Measurements from ENCODE around the gene MCUB.

The MCUB gene

GRCh38 chr4:109649872-109650271 lies 89.8 kb downstream of the MCUB start:
- TF ChIP-seq CTCF (IDR thresholded peaks at IDR 0.05; ENCODE audit: extremely low read depth, missing control alignments) = no peak

GRCh38 chr4:109655396-109655795 lies 95.3 kb downstream of the MCUB start:
- no peak for TF ChIP-seq CTCF (IDR thresholded peaks at IDR 0.05; ENCODE audit: extremely low read depth, missing control alignments)
- DNase-seq (ENCODE audit: low spot score) = no peak

More at GRCh38 chr4:109649872-109650271, 89.8 kb downstream of the MCUB start:
- DNase-seq (ENCODE audit: low spot score) = peak; percentile 63

- TF ChIP-seq CTCF (IDR thresholded peaks at IDR 0.05; ENCODE audit: extremely low read depth, missing control alignments) = no peak
- DNase-seq (ENCODE audit: low spot score) = no peak
These were observed 97.9 kb downstream of the MCUB start for GRCh38 chr4:109657854-109658418.

- TF ChIP-seq CTCF (IDR thresholded peaks at IDR 0.05; ENCODE audit: extremely low read depth, missing control alignments) = no peak
- DNase-seq (ENCODE audit: low spot score) = no peak
These were observed 98.9 kb downstream of the MCUB start for GRCh38 chr4:109658871-109659410.

- DNase-seq (ENCODE audit: low spot score) = no peak
- TF ChIP-seq CTCF (IDR thresholded peaks at IDR 0.05; ENCODE audit: extremely low read depth, missing control alignments) = no peak
These were observed 102.1 kb downstream of the MCUB start for GRCh38 chr4:109662116-109662515.

GRCh38 chr4:109662771-109663170 lies 102.7 kb downstream of the MCUB start:
- no peak for DNase-seq (ENCODE audit: low spot score)
- no peak for TF ChIP-seq CTCF (IDR thresholded peaks at IDR 0.05; ENCODE audit: extremely low read depth, missing control alignments)

GRCh38 chr4:109665783-109666485 lies 105.9 kb downstream of the MCUB start:
- no peak for DNase-seq (ENCODE audit: low spot score)
- TF ChIP-seq CTCF (IDR thresholded peaks at IDR 0.05; ENCODE audit: extremely low read depth, missing control alignments) = no peak
